Measurements from ENCODE around the gene ARHGAP45.

GRCh38 chr19:1089891-1090290 is 22.9 kb downstream of the ARHGAP45 start:
- TF ChIP-seq, protein P1, sequence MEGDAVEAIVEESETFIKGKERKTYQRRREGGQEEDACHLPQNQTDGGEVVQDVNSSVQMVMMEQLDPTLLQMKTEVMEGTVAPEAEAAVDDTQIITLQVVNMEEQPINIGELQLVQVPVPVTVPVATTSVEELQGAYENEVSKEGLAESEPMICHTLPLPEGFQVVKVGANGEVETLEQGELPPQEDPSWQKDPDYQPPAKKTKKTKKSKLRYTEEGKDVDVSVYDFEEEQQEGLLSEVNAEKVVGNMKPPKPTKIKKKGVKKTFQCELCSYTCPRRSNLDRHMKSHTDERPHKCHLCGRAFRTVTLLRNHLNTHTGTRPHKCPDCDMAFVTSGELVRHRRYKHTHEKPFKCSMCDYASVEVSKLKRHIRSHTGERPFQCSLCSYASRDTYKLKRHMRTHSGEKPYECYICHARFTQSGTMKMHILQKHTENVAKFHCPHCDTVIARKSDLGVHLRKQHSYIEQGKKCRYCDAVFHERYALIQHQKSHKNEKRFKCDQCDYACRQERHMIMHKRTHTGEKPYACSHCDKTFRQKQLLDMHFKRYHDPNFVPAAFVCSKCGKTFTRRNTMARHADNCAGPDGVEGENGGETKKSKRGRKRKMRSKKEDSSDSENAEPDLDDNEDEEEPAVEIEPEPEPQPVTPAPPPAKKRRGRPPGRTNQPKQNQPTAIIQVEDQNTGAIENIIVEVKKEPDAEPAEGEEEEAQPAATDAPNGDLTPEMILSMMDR (IDR thresholded peaks at IDR 0.05): no peak
- no peak for TF ChIP-seq POLR2A (IDR thresholded peaks at IDR 0.05)
